Glomerular visceral epithelial cell (primary cell): ENCODE results near the gene AGBL5.

Experiments used
- DNase-seq: peaks from one replicate; pipeline ENCODE4 v3.0.0-alpha.2; 2016; ENCODE audit errors: extremely low spot score

The AGBL5 gene

DNA sequence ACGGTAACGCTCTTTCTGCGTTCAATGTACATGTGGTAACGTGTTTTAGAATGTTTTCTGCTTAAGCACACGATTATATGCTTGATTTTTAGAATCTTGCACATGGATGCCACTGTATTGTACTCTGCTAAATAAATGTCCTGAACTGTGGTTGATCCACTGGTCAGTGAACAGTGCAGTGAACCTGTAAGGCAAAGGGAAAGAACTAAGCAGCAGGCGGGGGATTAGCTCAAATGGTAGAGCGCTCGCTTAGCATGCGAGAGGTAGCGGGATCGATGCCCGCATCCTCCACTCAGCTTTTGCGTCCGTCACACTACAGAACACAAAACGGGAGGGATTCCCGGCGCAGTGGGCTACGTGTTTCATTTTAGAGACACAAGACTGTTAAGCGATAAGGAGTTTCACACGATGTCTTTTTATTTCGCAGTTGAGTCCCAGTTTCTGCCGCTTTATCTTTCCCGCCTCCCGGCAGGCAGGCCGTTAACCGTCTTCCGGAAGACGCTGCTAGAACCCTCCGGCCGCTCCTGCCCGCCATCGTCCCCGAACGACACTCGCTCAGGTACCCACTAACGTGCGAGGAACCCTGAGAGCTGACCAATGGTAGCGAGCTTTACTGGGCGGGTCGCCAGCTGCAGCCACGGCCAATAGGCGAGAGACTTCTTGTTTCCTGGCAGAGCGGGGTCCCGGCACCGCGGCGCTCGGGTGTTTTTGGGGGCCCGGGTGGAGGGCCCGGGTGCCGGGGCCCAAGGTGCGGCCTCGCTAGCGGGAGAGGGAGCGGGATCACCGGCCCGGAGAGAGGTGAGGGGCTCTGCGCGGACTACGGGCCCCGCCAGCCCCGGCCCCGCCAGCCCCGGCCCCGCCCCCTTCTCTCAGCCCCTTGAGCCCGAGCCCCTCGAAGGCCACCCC lies at the start of gene AGBL5:
TSS of gene AGBL5 (plus strand) at position 673 of the 906 bp plus-strand sequence. CDS start 1,291 bp downstream, outside the sequence.
- DNase-seq: peak; percentile 93

DNA sequence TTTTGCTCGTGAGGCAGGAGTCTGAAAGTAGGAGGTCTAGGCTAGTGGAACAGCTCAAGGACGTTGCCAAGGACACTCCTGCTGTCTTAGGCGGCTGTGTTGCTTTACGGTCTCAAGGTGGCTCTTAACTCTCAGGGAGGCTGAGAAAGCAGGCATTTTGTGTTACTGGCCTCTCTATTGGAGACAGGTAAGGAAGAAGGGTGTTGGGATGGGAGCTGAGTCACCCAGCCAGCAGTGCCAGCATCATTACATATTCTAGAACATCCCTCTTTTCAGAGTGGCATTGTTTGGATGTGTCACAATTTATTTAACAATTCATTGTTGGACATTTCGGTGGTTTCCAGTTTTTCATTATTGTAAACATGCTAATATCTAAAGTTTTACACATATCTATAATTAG lies 49.5 kb upstream of the AGBL5 start:
- DNase-seq: no peak

DNA sequence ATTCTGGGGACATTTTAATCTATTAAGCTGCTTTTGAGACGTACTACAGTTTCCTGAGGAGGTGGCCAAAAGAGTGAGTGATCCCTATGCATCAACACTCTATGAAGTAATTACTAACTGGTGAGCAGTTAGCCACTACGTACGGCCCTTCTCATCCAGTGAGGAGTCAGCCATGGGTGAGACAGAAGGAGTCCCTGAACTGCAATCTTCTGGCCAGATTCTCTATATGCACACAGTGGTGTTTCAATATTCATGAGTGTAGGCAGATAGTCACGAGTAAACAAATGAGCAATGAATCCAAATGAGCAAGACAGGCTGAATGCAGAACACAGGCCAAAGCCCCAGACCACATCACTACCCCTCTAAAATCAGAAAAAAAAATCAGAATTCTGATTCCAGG lies 48.5 kb upstream of the AGBL5 start:
- no peak for DNase-seq

- no peak for DNase-seq
Observed at GRCh38 chr2:27003857-27004256, 47.6 kb upstream of the AGBL5 start.

- no peak for DNase-seq
Observed at GRCh38 chr2:27006602-27007415, 44.7 kb upstream of the AGBL5 start.

- no peak for DNase-seq
Observed at GRCh38 chr2:27007416-27008374, 43.8 kb upstream of the AGBL5 start.

DNA sequence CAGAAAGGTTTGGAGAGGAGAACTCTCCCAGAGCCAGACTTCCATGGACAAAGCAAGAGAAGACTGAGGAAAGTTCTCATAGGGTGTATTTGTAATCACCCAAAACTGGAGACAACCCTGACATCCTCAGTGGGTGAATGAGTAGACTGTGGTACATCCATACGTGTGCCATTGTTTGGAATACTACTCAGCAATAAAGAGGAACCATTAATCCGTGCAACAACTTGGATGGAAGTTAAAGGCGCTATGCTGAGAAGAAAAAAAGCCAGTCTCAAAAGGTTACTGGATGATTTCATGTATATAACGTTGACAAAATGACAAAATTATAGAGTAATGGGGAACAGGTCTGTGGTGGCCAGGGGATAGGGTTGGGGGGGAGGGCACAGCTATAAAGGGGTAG lies 42.8 kb upstream of the AGBL5 start:
- no peak for DNase-seq

GRCh38 chr2:27009083-27009482 lies 42.4 kb upstream of the AGBL5 start:
- DNase-seq: no peak

- DNase-seq: no peak
Observed at GRCh38 chr2:27009716-27010115, 41.8 kb upstream of the AGBL5 start.

GRCh38 chr2:27010139-27010538 lies 41.3 kb upstream of the AGBL5 start:
- DNase-seq: no peak

- DNase-seq: no peak
Observed at GRCh38 chr2:27013738-27014137, 37.7 kb upstream of the AGBL5 start.

- DNase-seq: no peak
Observed at GRCh38 chr2:27014771-27015433, 36.6 kb upstream of the AGBL5 start.

DNA sequence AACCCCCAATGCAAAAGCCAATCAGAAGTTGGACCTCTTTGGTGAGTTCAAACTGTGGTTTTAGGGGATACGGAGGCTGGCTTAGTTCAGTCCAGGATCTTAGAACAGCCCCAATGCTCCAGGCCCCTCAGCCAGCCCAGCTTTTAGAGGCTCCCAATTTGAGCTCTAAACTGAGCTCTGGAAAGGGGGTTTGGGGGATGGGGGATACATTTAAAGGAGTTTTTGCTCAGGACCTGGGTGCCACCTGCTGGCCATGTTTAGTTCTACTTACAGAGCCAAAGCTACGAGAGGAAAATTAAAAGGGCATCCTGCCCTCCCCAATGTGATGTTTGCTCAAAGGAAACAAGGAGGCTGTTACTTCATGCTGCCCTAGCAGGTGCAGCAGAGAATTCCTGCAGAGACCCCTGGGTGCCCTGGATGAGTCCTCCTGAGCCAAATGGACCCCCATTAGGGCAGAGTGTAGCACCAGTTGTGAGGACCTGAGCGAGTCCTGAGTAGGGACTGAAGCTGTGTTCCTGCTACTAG lies 34.6 kb upstream of the AGBL5 start:
- DNase-seq: peak; percentile 50

GRCh38 chr2:27018142-27018541 lies 33.3 kb upstream of the AGBL5 start:
- DNase-seq: no peak

DNA sequence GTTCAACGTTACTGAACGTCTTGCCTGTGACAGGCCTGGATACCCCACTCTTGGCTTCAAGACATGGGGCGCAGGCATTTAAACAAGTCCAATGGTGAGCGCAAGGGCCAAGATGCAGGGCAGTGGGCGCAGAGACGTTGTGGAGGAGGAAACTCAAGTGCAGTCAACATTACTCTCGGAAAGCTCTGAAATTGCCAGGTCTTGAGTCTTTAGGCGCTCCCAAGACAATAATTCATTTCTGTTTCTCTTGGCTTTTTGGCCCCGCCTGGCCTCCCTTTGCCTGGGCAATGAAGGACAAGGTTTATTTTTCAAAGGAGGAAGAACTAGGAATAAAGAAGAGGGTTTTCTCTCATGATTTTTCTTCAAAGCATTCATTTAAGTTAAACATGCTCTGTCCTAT lies 32.0 kb upstream of the AGBL5 start:
- DNase-seq: no peak

- no peak for DNase-seq
Observed at GRCh38 chr2:27019931-27020855, 31.3 kb upstream of the AGBL5 start.

- DNase-seq: peak; percentile 40
Observed at GRCh38 chr2:27021253-27022049, 30.0 kb upstream of the AGBL5 start.

GRCh38 chr2:27023740-27024139 lies 27.7 kb upstream of the AGBL5 start:
- DNase-seq: no peak

- no peak for DNase-seq
Observed at GRCh38 chr2:27024188-27024587, 27.3 kb upstream of the AGBL5 start.
